ENCODE data around the gene PCDH12.

DNA sequence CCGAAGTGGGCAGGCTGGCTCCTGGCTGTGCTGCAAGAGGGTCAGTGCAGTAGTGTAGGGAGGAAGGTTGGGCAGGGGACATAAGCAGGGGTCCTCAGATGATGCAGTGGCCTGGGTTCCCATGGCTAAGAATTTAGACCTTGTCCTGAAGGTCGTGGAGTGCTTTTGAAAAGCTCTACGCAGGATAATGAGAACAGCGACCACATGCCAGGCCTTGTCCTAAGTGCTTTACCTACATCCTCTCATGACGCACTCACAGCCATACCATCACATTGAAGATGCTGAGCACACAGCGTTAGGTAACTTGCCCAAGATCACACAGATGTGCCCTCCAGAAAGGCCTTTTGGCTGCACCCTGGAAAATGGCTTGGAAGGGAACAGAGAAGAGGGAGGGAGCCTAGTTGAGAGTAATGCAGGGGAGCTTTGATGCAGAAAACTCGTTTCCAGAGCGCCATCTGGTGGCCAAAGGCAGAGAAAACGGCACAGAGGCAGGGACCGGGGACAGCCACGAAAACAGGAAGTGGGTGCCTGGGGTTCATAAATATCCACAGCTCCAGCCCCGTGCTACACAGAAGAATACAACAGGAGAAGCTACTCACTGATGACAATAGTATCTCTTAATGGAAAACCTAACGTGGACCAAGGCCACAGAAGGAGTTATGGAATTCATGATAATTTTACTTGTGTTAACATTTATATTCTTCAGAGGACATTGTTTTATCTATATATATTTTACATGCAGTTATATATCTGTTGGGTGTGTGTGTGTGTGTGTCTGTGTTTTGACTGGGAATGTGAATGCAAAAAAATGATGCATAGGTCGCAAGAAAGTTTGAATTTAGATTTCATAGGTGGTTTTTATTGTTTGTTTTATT lies 2.7 kb upstream of the PCDH12 start:
- TF ChIP-seq, protein P1, sequence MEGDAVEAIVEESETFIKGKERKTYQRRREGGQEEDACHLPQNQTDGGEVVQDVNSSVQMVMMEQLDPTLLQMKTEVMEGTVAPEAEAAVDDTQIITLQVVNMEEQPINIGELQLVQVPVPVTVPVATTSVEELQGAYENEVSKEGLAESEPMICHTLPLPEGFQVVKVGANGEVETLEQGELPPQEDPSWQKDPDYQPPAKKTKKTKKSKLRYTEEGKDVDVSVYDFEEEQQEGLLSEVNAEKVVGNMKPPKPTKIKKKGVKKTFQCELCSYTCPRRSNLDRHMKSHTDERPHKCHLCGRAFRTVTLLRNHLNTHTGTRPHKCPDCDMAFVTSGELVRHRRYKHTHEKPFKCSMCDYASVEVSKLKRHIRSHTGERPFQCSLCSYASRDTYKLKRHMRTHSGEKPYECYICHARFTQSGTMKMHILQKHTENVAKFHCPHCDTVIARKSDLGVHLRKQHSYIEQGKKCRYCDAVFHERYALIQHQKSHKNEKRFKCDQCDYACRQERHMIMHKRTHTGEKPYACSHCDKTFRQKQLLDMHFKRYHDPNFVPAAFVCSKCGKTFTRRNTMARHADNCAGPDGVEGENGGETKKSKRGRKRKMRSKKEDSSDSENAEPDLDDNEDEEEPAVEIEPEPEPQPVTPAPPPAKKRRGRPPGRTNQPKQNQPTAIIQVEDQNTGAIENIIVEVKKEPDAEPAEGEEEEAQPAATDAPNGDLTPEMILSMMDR (IDR thresholded peaks at IDR 0.05), result peak; percentile 87
- TF ChIP-seq POLR2AphosphoS5 (IDR thresholded peaks at IDR 0.05; ENCODE audit: low read depth, low read length), result no peak
- TF ChIP-seq, protein P2, sequence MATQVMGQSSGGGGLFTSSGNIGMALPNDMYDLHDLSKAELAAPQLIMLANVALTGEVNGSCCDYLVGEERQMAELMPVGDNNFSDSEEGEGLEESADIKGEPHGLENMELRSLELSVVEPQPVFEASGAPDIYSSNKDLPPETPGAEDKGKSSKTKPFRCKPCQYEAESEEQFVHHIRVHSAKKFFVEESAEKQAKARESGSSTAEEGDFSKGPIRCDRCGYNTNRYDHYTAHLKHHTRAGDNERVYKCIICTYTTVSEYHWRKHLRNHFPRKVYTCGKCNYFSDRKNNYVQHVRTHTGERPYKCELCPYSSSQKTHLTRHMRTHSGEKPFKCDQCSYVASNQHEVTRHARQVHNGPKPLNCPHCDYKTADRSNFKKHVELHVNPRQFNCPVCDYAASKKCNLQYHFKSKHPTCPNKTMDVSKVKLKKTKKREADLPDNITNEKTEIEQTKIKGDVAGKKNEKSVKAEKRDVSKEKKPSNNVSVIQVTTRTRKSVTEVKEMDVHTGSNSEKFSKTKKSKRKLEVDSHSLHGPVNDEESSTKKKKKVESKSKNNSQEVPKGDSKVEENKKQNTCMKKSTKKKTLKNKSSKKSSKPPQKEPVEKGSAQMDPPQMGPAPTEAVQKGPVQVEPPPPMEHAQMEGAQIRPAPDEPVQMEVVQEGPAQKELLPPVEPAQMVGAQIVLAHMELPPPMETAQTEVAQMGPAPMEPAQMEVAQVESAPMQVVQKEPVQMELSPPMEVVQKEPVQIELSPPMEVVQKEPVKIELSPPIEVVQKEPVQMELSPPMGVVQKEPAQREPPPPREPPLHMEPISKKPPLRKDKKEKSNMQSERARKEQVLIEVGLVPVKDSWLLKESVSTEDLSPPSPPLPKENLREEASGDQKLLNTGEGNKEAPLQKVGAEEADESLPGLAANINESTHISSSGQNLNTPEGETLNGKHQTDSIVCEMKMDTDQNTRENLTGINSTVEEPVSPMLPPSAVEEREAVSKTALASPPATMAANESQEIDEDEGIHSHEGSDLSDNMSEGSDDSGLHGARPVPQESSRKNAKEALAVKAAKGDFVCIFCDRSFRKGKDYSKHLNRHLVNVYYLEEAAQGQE (IDR thresholded peaks at IDR 0.05; ENCODE audit: insufficient read depth in 1 of 2, low read depth in 2 of 2, low read length in 1 of 2), result no peak
- TF ChIP-seq SIN3A (IDR thresholded peaks at IDR 0.05; ENCODE audit: borderline replicate concordance, insufficient read depth, low read depth, low read length), result no peak
- TF ChIP-seq TCF7L2 (IDR thresholded peaks at IDR 0.05; ENCODE audit: low read depth, low read length), result no peak

Data from Panc1 (cell line).